IMR-90 (cell line): ENCODE results near the gene BRD3.

Source experiments
- BHLHE40 ChIP-seq: fragments of 150-350 bp; IDR thresholded peaks from 2 replicates; pipeline ENCODE4 v1.6.1; 2016; ENCODE audit warnings: mild to moderate bottlenecking, low read depth, low read length
- CHD1 ChIP-seq: IDR thresholded peaks from 2 replicates; pipeline ENCODE4 v1.6.1; 2012; ENCODE audit warnings: low read depth, low read length, improper control_type of control experiment
- MAFK ChIP-seq: IDR thresholded peaks from 2 replicates; pipeline ENCODE4 v1.6.1; 2012; ENCODE audit warnings: low read depth, low read length, improper control_type of control experiment
- MXI1 ChIP-seq: IDR thresholded peaks from 2 replicates; pipeline ENCODE4 v1.6.1; 2012; ENCODE audit warnings: low read depth, mild to moderate bottlenecking, low read length, moderate library complexity, borderline replicate concordance
- NFE2L2 ChIP-seq: fragments of 150-350 bp; IDR thresholded peaks from 2 replicates; pipeline ENCODE4 v1.6.1; 2016; ENCODE audit warnings: low read depth, mild to moderate bottlenecking, low read length
- POLR2A ChIP-seq: IDR thresholded peaks from 2 replicates; pipeline ENCODE4 v1.6.1; 2012; ENCODE audit warnings: mild to moderate bottlenecking, low read depth, low read length
- RFX5 ChIP-seq: IDR thresholded peaks from 2 replicates; pipeline ENCODE4 v1.8.0; 2012; ENCODE audit warnings: low read depth, mild to moderate bottlenecking, low read length, moderate library complexity
- SMC3 ChIP-seq: fragments of 150-350 bp; IDR thresholded peaks from 2 replicates; pipeline ENCODE4 v1.6.1; 2016; ENCODE audit warnings: low read depth, mild to moderate bottlenecking, antibody characterized with exemption, low read length, moderate library complexity
- TF ChIP-seq, protein P1 (sequence below): conservative IDR thresholded peaks from 2 replicates; pipeline ENCODE4 v1.5.1; 2012; ENCODE audit warnings: mild to moderate bottlenecking, low read depth, low read length, improper control_type of control experiment

DNA sequence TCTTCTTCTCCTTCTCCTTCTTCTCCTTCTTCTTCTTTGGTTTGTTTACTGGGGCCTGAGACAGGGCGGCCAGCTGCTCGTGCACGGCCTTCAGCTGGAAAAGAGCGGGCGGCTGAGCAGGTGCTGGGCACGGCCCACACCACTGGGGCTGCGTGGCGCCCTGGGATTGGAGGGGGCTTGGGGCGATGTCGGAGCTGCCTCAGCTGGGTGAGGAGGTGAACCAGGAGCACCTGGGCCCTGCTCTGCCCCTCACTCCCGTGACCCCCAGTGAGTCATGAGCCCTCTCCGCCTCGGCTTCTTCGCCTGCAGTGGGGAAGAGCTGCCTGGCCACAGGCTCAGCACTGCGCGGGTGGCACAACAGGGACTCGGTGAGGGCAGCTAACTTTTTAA, 27.7 kb downstream of the BRD3 start:
- TF ChIP-seq POLR2A (no peak), BHLHE40 (no peak), RFX5 (no peak), NFE2L2 (no peak), MAFK (no peak), CHD1 (no peak), SMC3 (no peak), MXI1 (no peak)
- TF ChIP-seq, protein P1, sequence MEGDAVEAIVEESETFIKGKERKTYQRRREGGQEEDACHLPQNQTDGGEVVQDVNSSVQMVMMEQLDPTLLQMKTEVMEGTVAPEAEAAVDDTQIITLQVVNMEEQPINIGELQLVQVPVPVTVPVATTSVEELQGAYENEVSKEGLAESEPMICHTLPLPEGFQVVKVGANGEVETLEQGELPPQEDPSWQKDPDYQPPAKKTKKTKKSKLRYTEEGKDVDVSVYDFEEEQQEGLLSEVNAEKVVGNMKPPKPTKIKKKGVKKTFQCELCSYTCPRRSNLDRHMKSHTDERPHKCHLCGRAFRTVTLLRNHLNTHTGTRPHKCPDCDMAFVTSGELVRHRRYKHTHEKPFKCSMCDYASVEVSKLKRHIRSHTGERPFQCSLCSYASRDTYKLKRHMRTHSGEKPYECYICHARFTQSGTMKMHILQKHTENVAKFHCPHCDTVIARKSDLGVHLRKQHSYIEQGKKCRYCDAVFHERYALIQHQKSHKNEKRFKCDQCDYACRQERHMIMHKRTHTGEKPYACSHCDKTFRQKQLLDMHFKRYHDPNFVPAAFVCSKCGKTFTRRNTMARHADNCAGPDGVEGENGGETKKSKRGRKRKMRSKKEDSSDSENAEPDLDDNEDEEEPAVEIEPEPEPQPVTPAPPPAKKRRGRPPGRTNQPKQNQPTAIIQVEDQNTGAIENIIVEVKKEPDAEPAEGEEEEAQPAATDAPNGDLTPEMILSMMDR = no peak
